ENCODE results near the gene TBC1D30.

TBC1D30 gene

DNA sequence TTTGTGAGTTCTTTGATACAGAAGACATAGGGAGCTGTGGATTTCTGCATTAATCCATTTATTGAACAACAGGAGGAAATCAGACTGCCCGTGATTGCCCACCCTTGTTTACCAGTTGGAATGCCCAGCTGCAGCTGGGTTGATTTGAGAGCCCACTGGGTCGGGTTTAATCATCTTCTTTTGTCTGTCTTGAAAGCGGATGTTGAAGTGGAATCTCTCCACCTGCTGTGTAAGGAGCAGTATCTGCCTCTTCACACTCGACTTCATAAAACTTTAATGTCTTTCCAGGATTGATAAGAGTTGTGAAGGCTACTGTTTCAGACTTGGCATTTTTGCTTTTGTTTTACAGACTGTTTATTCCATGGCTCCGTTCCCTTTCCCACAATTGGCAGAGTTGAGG lies 39.9 kb downstream of the TBC1D30 start:
- Histone ChIP-seq H3K27me3 (ENCODE audit: control insufficient read depth, insufficient read depth, low read length) (no peaks in the 10 kb centered on the region; the same call in 1 of the 2 replicates), H3K4me3 (ENCODE audit: low read depth, low read length) (no peak overlapping the region), H3K9me3 (ENCODE audit: control insufficient read depth, insufficient read depth, low read depth, low read length) (no peaks in the 10 kb centered on the region), H3K4me1 (ENCODE audit: control insufficient read depth, insufficient read depth, low read length) (peaks cover 10% of the 10 kb centered on the region; the same call in 1 of the 2 replicates), H3K36me3 (ENCODE audit: control insufficient read depth, insufficient read depth, low read length) (no peaks in the 10 kb centered on the region), H3K27ac (ENCODE audit: low read depth, low read length) (no peak overlapping the region), H3K9ac (ENCODE audit: low read length) (no peak overlapping the region)

DNA sequence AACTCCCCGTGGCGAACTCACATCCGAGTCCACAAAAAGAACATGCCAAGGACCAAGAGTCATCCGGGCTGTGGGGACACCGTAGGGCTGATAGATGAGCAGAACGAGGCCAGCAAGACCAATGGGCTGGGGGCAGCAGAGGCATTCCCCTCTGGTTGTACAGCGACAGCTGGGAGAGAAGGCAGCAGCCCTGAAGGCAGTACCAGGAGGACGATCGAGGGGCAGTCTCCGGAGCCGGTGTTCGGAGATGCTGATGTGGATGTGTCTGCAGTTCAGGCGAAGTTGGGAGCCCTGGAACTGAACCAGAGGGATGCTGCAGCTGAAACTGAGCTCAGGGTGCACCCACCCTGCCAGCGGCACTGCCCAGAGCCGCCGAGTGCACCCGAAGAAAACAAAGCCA lies 50.7 kb downstream of the TBC1D30 start:
- H3K27ac ChIP-seq (ENCODE audit: low read depth, low read length), result no peak overlapping the region
- no peaks in the 10 kb centered on the region for H3K4me1 ChIP-seq (ENCODE audit: control insufficient read depth, insufficient read depth, low read length)
- H3K9ac ChIP-seq (ENCODE audit: low read length), result no peak overlapping the region
- H3K9me3 ChIP-seq (ENCODE audit: control insufficient read depth, insufficient read depth, low read depth, low read length), result peaks cover 5% of the 10 kb centered on the region; the same call in 1 of the 2 replicates
- H3K36me3 ChIP-seq (ENCODE audit: control insufficient read depth, insufficient read depth, low read length), result no peaks in the 10 kb centered on the region
- H3K4me3 ChIP-seq (ENCODE audit: low read depth, low read length), result no peak overlapping the region
- no peaks in the 10 kb centered on the region for H3K27me3 ChIP-seq (ENCODE audit: control insufficient read depth, insufficient read depth, low read length)

DNA sequence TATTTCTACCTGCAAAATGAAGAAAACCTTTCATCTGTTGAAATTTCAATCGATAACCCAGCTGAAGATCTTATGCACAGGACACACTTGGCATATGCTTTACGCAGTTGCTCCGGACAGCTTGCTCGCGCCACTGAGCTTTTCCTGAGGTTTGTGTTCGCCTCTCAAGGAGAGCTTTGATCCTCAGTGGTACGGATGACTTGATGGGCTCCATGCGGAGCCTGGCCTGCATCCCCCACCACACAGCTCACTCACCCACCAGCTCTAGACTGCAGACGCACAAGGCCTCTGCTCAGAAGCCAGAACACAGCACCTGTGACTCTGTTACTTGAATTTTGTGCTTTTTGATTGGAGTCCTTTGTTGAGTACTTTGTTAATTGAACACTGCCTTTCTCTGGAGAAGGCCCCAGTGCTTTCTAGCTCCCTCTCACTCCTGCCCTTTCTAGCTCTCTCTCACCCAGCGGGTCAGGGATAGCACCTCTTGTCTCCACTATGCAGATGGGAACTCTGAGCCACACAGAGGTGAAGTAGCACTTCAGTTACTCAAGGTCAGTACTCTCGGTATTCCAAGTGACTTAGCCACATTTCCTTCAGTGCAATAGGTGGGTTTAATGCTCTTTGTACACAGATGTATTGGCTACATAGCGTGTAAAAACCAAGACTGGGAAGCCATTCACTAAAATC lies 52.1 kb downstream of the TBC1D30 start:
- H3K27ac ChIP-seq (ENCODE audit: low read depth, low read length), result no peak overlapping the region
- no peak overlapping the region for H3K9ac ChIP-seq (ENCODE audit: low read length)
- H3K36me3 ChIP-seq (ENCODE audit: control insufficient read depth, insufficient read depth, low read length), result no peaks in the 10 kb centered on the region
- H3K27me3 ChIP-seq (ENCODE audit: control insufficient read depth, insufficient read depth, low read length), result no peaks in the 10 kb centered on the region
- peaks cover 8% of the 10 kb centered on the region; the same call in 1 of the 2 replicates for H3K9me3 ChIP-seq (ENCODE audit: control insufficient read depth, insufficient read depth, low read depth, low read length)
- no peak overlapping the region for H3K4me3 ChIP-seq (ENCODE audit: low read depth, low read length)
- no peaks in the 10 kb centered on the region for H3K4me1 ChIP-seq (ENCODE audit: control insufficient read depth, insufficient read depth, low read length)

DNA sequence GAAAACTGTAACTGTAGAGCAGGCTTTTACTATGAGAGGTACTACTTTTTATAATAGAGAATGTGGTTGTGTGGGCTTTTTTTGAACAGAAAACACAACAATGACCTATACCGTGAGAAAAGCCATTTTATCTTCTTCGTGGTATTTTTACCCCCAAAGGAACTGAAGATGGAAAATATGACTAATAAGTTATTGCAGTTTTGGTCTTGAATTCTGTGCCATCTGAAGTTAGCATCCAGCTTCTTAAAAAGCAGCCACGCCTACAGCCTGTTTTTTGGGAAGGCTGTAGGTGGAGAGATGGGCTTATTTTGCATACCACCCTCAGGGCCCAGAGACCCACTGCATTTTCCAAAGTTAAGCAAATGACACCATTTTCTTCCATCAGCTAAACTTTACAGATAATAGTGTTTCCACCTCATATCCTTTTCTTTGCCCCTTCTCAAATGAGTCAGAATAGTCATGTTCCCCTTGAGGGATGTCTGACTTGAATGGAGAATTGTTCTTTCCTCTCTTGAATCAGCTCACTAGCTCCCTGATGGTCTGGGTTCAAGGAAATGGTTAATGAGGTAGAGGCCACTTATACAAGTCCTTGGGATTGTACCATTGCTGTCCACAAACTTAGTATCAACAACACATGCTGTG lies 53.0 kb downstream of the TBC1D30 start:
- Histone ChIP-seq H3K4me1 (ENCODE audit: control insufficient read depth, insufficient read depth, low read length) (no peaks in the 10 kb centered on the region), H3K27me3 (ENCODE audit: control insufficient read depth, insufficient read depth, low read length) (no peaks in the 10 kb centered on the region), H3K4me3 (ENCODE audit: low read depth, low read length) (no peak overlapping the region), H3K36me3 (ENCODE audit: control insufficient read depth, insufficient read depth, low read length) (no peaks in the 10 kb centered on the region), H3K27ac (ENCODE audit: low read depth, low read length) (no peak overlapping the region), H3K9ac (ENCODE audit: low read length) (no peak overlapping the region), H3K9me3 (ENCODE audit: control insufficient read depth, insufficient read depth, low read depth, low read length) (peaks cover 8% of the 10 kb centered on the region; the same call in 1 of the 2 replicates)

DNA sequence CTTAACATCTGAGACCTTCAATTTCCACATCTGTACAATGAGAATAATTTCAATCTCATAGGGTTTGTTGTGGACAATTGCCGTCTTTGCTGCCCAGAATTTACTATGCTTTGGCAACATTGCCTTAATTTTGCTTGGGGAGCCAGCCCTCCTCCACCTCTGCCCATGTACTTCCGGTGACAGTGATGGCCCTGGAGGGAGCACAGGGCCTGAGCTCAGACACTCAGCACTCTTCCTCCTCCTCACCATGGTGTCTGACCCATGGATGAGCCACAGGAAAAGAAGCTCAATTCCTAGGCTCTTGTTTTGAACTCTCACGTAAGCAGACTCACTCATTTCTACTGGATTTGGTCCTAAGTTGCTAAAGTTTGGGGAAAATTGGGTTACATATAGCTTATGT lies 58.2 kb downstream of the TBC1D30 start:
- peaks cover 7% of the 10 kb centered on the region; the same call in 1 of the 2 replicates for H3K9me3 ChIP-seq (ENCODE audit: control insufficient read depth, insufficient read depth, low read depth, low read length)
- no peak overlapping the region for H3K9ac ChIP-seq (ENCODE audit: low read length)
- 0 out of 2 replicates have a peak, but pooled peaks cover 3% of the 10 kb centered on the region for H3K27me3 ChIP-seq (ENCODE audit: control insufficient read depth, insufficient read depth, low read length)
- no peaks in the 10 kb centered on the region for H3K36me3 ChIP-seq (ENCODE audit: control insufficient read depth, insufficient read depth, low read length)
- H3K4me1 ChIP-seq (ENCODE audit: control insufficient read depth, insufficient read depth, low read length), result no peaks in the 10 kb centered on the region
- no peak overlapping the region for H3K27ac ChIP-seq (ENCODE audit: low read depth, low read length)
- H3K4me3 ChIP-seq (ENCODE audit: low read depth, low read length), result no peak overlapping the region

DNA sequence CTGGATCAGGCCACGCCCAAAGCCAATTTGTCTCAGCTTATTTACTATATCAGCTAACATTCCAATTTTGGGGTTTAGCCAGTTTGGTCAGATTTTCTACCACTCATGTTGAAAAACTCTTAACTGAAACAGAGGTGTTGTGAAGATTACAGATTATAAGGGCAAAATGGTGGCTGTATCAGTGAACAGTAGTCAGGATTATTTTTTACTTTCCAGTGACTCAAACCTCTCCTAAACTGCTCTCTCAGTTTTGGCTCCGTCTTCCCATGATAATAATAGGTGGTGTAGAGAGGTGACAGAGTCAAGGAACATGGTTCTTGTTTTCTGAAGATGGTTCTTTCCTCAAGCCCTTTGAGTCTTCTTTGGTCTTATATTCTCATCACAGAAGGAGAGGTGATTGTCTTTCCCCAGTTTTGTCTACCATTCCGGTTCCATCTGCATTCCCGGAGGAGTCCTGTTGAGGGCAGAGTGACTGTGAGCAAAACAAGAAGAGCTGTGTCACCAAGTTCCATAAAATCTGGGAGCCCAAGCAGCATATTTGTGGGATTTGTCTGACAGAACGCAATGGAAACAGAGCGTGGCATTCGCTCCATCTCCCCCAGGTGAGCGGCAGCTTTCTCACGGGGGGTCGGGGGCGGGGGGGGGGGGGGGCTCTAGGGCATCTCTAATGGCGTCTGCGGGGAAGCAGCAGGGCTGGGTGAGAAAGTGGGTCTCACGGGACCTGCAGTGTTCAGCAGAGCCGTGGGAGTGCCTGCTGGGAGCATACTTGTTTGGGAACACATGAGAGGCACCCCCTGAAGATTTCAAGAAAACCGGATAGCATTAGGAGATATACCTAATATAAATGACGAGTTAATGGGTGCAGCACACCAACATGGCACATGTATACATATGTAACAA lies 59.1 kb downstream of the TBC1D30 start:
- Histone ChIP-seq H3K4me1 (ENCODE audit: control insufficient read depth, insufficient read depth, low read length) (no peaks in the 10 kb centered on the region), H3K4me3 (ENCODE audit: low read depth, low read length) (no peak overlapping the region), H3K27me3 (ENCODE audit: control insufficient read depth, insufficient read depth, low read length) (peaks cover 9% of the 10 kb centered on the region; the same call in 1 of the 2 replicates), H3K27ac (ENCODE audit: low read depth, low read length) (no peak overlapping the region), H3K36me3 (ENCODE audit: control insufficient read depth, insufficient read depth, low read length) (no peaks in the 10 kb centered on the region), H3K9me3 (ENCODE audit: control insufficient read depth, insufficient read depth, low read depth, low read length) (peaks cover 5% of the 10 kb centered on the region; the same call in 1 of the 2 replicates), H3K9ac (ENCODE audit: low read length) (no peak overlapping the region)

DNA sequence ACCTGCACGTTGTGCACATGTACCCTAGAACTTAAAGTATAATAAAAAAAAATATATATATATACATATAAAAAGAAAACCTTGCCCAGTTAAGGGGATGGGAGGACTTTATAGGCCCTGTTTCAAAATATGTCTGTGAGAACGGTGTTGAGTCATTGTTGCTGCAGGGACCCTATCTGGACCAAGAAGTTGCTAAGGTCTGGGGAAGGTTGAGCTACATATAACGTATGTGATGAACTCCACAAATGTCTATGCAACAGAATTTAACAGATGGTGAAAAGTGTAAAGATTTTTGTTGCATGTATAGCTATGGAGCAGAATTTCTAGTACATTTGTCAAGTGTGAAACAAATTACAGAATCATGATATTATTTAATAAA lies 59.7 kb downstream of the TBC1D30 start:
- Histone ChIP-seq H3K36me3 (ENCODE audit: control insufficient read depth, insufficient read depth, low read length) (no peaks in the 10 kb centered on the region), H3K4me1 (ENCODE audit: control insufficient read depth, insufficient read depth, low read length) (peaks cover 5% of the 10 kb centered on the region), H3K9ac (ENCODE audit: low read length) (no peak overlapping the region)

DNA sequence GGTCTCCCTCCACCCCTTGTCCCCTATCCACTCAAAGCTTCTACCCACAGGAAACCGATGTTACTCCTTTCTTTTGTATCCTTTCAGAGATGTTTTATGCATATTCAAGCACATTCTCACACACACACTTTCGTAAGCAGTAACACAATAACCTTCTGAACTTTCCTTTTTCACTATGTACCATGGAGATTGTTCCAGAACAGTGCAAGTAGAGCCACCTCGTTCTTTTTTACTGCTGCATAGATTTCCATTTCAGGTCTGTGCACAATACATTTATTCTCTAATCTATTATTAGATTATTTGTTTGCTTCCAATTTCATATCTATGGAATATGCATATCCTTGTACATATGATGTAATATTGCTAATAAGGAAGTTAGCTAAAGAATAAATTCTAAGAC lies 60.3 kb downstream of the TBC1D30 start:
- Histone ChIP-seq H3K27me3 (ENCODE audit: control insufficient read depth, insufficient read depth, low read length) (peaks cover 15% of the 10 kb centered on the region; the same call in 1 of the 2 replicates), H3K4me3 (ENCODE audit: low read depth, low read length) (no peak overlapping the region), H3K27ac (ENCODE audit: low read depth, low read length) (no peak overlapping the region), H3K4me1 (ENCODE audit: control insufficient read depth, insufficient read depth, low read length) (peaks cover 11% of the 10 kb centered on the region), H3K36me3 (ENCODE audit: control insufficient read depth, insufficient read depth, low read length) (no peaks in the 10 kb centered on the region), H3K9ac (ENCODE audit: low read length) (no peak overlapping the region), H3K9me3 (ENCODE audit: control insufficient read depth, insufficient read depth, low read depth, low read length) (peaks cover 5% of the 10 kb centered on the region; the same call in 1 of the 2 replicates)

More for the DNA sequence above, 59.7 kb downstream of the TBC1D30 start:
- Histone ChIP-seq H3K4me3 (ENCODE audit: low read depth, low read length) (no peak overlapping the region), H3K9me3 (ENCODE audit: control insufficient read depth, insufficient read depth, low read depth, low read length) (peaks cover 5% of the 10 kb centered on the region; the same call in 1 of the 2 replicates), H3K27ac (ENCODE audit: low read depth, low read length) (no peak overlapping the region), H3K27me3 (ENCODE audit: control insufficient read depth, insufficient read depth, low read length) (peaks cover 14% of the 10 kb centered on the region; the same call in 1 of the 2 replicates)

DNA sequence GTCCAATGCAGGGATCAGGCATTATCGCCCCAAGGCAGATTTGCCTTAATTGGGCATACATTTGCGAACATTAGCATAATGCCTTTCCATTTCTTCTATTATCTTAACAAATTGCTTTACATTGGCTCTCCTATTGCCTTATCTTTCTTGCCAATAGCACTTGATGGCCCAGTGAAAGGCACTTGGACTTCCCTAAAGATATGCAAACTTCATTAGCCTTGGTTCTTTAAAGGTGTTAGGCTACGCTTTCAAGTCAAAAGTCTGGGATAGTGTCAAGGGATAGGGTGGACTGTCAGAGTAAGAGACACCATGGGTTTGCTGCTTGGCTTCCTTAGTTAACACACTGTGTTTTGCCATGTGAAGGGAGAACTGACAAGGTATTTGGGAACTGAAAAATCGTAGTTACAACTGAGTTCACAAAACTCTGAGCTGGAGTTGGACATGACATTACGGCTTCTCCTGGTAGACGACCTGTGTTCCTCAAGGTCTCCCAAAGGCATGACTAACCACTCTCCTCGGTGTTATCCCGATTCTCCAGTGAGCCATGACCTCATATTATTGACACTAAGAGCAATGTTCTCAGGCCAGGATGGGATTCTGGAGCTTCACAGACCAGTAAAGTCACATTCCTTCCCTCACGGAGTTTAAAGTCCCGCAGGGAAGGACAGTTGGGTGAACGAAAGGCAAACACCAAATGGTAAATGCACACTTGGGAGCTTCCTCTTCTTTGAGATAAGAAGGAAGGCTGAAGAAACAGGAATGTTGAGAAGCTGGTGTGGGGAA lies 65.2 kb downstream of the TBC1D30 start:
- H3K27ac ChIP-seq (ENCODE audit: low read depth, low read length), result no peak overlapping the region
- H3K4me1 ChIP-seq (ENCODE audit: control insufficient read depth, insufficient read depth, low read length), result peaks cover 22% of the 10 kb centered on the region
- H3K9ac ChIP-seq (ENCODE audit: low read length), result peak overlapping the region; percentile 1
- no peaks in the 10 kb centered on the region for H3K36me3 ChIP-seq (ENCODE audit: control insufficient read depth, insufficient read depth, low read length)
- peak overlapping the region; percentile 19 for H3K4me3 ChIP-seq (ENCODE audit: low read depth, low read length)
- peaks cover 20% of the 10 kb centered on the region; the same call in 1 of the 2 replicates for H3K27me3 ChIP-seq (ENCODE audit: control insufficient read depth, insufficient read depth, low read length)
- no peaks in the 10 kb centered on the region for H3K9me3 ChIP-seq (ENCODE audit: control insufficient read depth, insufficient read depth, low read depth, low read length)

DNA sequence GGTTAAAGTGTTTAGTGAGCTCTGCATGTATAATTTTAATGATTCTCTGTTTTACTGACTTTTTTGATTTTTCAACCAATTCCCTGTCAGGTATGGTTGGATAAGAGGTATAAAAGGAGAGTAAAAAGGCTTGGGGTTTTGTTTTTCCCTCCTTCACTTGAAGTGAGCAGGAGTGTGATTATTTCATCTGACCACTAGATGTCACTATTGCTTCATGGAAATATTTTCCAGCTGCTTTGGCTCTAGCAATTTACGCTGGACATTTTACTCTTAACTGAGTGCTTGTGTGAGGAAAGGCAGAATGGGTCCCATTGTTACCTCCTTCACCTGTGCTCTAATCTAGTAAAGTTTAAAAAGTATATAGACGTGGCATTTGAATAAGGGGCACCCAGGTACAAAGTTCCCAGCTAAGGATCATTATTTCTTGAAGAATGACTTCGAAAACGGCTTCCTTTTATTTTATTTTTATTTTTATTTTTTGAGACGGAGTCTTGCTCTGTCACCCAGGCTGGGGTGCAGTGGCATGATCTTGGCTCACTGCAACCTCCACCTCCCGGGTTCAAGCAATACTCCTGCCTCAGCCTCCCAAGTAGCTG lies 66.5 kb downstream of the TBC1D30 start:
- Histone ChIP-seq H3K9me3 (ENCODE audit: control insufficient read depth, insufficient read depth, low read depth, low read length) (no peaks in the 10 kb centered on the region), H3K9ac (ENCODE audit: low read length) (no peak overlapping the region), H3K27me3 (ENCODE audit: control insufficient read depth, insufficient read depth, low read length) (peaks cover 20% of the 10 kb centered on the region; the same call in 1 of the 2 replicates), H3K4me3 (ENCODE audit: low read depth, low read length) (no peak overlapping the region), H3K27ac (ENCODE audit: low read depth, low read length) (no peak overlapping the region), H3K36me3 (ENCODE audit: control insufficient read depth, insufficient read depth, low read length) (no peaks in the 10 kb centered on the region), H3K4me1 (ENCODE audit: control insufficient read depth, insufficient read depth, low read length) (peaks cover 22% of the 10 kb centered on the region)

All from HUES6 (cell line).